HG02623 (cell line): ENCODE data around the gene EEF1AKMT2.
"Not testable (repeated sequence)": the region's sequence is repeated elsewhere in the genome, so short reads cannot be mapped to it uniquely, and the experiment has no call there.

Source experiments
- ATAC-seq: cut with Tn5 transposase; IDR thresholded peaks from one replicate; pipeline ENCODE4 v1.9.1; 2021; ENCODE audit warnings: moderate library complexity; ENCODE audit not compliant: unreplicated experiment

EEF1AKMT2 gene

GRCh38 chr10:124791547-124792348 lies at the start of gene EEF1AKMT2:
Gene EEF1AKMT2, minus strand, starts transcription at chr10:124791887. Its CDS starts 54 bp downstream, at chr10:124791833.
- peak; percentile 85 for ATAC-seq

- no peak for ATAC-seq
These were observed 46.0 kb upstream of the EEF1AKMT2 start for GRCh38 chr10:124837687-124838086.

DNA sequence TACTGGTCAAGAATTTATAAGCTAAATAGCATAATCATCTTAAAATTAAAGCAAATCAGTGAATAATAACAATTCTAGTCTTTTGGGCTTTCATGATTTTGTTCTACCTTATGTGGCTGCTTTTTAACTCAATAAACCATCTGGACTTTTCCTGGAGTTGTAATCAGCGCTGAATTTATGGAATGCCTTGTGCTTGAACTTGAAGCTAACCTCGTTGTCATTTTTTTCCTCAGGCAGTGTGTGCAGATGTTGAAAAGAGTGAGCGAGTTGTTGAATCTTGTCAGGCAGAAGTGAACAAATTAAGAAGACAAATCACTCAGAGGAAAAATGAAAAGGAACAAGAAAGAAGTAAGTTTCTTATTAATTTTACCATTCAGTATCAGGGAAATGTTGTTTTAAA lies 39.4 kb upstream of the EEF1AKMT2 start:
- ATAC-seq = no peak

- no peak for ATAC-seq
These were observed 38.8 kb upstream of the EEF1AKMT2 start for GRCh38 chr10:124830445-124830844.

- ATAC-seq = no peak
These were observed 37.9 kb upstream of the EEF1AKMT2 start for GRCh38 chr10:124829447-124830115.

DNA sequence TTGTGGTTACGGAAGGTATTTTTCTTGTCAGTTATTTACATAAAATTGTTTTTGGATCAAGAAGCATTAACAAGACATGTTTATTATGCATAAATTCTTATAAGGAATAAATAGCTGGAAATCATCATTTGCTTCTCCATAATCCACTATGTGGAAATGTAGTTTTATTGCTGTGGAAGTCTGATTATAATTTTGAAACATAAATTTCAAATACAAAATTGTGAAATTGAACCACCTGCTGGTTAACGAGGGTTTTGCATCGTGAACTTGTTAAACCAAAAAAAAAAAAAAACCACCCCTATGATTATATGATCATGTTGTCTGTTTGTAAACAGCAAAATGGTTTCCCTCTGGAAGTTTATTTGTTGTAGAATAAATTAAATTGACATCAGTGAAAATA lies 35.8 kb upstream of the EEF1AKMT2 start:
- no peak for ATAC-seq

DNA sequence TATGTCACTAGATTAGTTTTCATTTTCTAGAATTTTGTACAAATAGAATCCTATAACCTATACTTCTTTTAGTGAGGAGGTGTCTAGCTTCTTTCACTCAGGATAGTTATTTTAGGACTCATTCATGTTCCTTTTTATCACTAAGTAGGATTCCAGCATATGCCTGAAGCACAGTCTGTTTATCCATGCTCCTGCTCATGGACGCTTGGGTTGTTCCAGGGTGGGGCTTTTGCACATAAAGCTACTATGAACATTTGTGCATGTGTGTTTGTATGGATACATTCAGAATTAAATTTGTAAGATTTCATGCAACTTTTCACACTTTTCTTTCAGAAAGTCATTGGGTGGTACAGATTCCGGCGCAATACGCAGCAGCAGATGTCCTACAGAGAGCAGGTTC lies 34.6 kb upstream of the EEF1AKMT2 start:
- ATAC-seq = no peak

DNA sequence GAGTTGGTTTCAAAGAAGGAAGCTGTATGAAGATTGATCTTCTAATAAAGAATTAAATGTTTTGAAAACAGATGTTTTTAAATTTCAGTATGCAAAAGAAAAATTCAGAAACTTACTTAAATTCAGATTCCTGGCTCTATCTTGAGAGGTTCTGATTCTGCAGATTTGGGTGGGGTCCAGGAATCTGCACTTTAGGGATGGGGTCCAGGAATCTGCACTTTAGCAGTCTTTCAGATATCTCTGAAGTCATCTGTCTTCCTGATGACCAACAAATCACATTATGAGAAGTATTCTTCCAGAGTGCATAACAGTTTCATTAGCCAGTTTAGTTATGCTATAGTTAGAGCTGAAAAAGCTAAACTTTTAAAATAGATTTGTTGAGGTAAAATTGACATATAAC lies 34.0 kb upstream of the EEF1AKMT2 start:
- no peak for ATAC-seq

DNA sequence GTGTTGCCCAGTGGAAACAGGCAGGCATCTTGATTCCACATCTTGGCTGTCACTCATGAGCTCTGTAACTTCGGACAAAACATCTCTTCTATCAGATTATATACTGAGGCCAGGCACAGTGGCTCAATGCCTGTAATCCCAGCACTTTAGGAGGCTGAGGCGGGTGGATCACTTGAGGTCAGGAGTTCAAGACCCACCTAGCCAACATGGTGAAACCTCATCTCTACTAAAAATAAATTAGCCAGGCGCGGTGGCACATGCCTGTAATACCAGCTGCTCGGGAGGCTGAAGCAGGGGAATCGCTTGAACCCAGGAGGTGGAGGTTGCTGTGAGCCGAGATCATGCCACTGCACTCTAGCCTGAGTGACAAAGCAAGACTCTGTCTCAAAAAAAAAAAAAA lies 33.2 kb upstream of the EEF1AKMT2 start:
- not testable (repeated sequence) for ATAC-seq

- no peak for ATAC-seq
These were observed 32.8 kb upstream of the EEF1AKMT2 start for GRCh38 chr10:124824507-124824906.

DNA sequence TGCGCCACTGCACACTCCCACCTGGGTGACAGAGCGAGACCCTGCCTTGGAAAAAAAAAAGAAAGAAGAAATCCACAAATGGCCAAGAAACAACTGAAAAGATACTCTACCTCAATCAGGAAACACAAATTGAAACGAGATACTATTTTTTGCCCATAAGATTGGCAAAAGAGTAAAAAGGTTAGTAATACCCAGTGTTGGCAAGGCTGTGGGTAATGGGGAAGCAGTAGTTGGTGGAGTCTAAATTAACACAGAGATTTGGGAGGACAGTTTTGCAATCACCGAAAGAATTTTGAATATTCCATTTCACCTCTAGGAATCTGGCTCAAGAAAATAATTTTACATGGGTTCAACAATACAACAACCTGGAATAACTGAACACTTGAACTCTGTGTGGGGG lies 29.8 kb upstream of the EEF1AKMT2 start:
- ATAC-seq = no peak

DNA sequence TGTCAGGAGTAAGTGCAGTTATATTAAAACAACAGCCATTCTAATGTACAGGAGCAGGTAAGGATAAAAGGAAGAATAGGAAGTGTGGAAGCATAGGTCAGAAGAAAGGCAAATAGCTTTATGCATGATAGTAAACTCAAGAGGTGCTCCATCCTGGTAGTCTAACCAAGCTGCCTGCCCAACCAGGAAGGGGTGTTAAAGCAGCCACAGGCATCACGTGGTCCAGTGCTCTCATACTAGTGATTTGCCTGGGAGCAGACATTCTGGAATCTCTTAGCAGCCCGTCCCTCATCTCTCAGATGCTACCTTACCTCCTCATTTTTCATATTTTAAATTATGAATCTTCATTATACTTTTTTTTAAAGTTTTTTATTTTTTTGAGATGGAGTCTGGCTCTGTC lies 28.4 kb upstream of the EEF1AKMT2 start:
- no peak for ATAC-seq

DNA sequence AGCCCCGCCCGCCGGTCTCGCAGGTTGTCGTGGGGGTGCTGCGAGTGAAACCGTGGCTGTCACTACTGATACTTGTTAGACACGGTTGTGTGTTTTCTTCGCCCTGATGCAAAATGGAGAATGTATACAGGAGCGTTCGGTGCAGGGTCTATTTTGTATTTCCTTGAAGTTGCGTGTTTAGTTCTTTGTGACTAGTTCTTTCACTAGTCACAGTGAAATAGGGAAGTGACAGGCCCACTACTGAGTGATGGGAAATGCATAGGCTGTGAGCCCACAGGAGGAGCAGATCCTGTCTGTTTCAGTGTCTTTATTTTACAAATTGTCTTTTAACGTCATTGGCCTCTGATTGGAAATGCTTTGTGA lies 10.6 kb upstream of the EEF1AKMT2 start:
- peak; percentile 34 for ATAC-seq

- no peak for ATAC-seq
These were observed 7.5 kb upstream of the EEF1AKMT2 start for GRCh38 chr10:124799211-124799610.

DNA sequence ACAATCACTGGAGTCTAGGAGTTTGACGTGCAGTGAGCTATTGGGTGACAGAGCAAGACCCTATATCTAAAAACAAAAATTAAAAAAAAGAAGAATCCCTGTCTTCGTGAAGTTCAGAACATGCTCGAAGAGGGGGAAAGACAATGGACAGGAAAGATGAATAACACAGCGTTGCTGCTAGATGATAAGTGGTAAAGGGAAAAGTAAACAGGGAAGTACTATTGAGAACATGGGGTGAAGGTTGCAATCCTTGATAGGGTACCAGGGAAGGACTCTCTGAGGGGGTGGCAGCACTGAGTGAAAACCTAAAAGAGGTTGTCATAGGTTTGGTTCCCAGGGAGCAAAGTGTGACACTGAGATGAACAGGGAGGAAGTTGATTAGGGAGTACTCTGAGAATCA lies 7.1 kb upstream of the EEF1AKMT2 start:
- no peak for ATAC-seq

DNA sequence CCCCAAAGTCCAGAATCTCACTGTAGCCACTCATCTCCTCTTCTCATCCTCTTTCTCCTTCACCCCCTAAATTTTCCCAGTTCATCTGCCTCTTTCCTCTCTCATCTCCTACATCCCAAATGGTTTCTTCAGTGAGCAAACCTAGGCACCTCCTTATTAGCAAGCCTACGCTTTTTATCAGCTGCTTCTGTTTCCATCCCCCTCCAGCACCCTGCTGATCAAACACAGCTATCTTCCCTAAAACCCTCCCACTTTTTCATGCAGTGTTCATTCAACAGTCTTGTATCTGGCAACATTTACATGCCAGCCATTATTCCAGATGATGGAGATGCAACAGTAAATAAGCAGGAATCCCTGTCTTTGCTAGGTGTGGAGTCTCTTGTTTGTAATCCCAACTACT lies 6.7 kb upstream of the EEF1AKMT2 start:
- no peak for ATAC-seq

DNA sequence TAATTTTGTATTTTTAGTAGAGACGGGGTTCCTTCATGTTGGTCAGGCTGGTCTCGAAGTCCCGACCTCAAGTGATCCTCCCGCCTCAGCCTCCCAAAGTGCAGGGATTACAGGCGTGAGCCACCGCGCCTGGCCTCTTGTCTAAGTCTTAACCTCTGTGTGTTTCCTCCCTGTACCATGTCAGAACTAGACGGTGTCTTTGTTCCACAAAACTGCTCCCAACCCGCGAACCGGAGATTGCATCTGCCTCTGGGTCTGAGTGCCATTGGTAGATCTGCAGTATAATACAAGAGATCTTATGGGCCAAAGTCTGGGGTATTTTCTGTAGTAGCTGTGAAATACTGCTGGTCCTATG lies 1.3 kb upstream of the EEF1AKMT2 start:
- ATAC-seq = no peak

GRCh38 chr10:124782900-124783299 lies 8.8 kb downstream of the EEF1AKMT2 start:
- not testable (repeated sequence) for ATAC-seq

DNA sequence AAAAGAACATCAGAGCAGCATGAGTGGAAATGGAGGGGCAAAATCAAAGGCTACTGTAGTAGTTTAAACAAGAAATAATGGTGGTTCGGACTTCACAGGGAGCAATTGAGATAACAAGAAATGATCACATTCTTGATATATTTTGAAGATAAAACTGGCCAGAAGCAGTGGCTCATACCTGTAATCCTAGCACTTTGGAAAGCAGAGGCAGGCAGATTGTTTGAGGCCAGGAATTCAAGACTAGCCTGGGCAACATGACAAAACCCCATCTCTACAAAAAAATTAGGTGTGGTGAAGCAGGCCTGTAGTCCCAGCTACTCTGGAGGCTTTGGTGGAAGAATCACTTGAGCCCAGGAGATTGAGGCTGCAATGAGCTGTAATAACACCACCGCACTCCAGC lies 22.9 kb downstream of the EEF1AKMT2 start:
- ATAC-seq = no peak

- no peak for ATAC-seq
These were observed 26.4 kb downstream of the EEF1AKMT2 start for GRCh38 chr10:124765256-124765655.

GRCh38 chr10:124763267-124763666 lies 28.4 kb downstream of the EEF1AKMT2 start:
- no peak for ATAC-seq

GRCh38 chr10:124762281-124762680 lies 29.4 kb downstream of the EEF1AKMT2 start:
- ATAC-seq = no peak
